ENCODE data around the gene CCRL2.

Gene CCRL2

GRCh38 chr3:46447228-46447985, 40.3 kb downstream of the CCRL2 start:
- Mint-ChIP-seq H3K27ac (no peak overlapping the region), H3K9me3 (ENCODE audit: low read depth) (no peaks in the 10 kb centered on the region), H3K27me3 (peaks cover 2% of the 10 kb centered on the region), H3K4me3 (no peak overlapping the region), H3K4me1 (ENCODE audit: low read depth) (no peaks in the 10 kb centered on the region), H3K36me3 (no peaks in the 10 kb centered on the region)

- Mint-ChIP-seq H3K4me1 (ENCODE audit: low read depth) (no peaks in the 10 kb centered on the region), H3K36me3 (no peaks in the 10 kb centered on the region), H3K27ac (no peak overlapping the region), H3K9me3 (ENCODE audit: low read depth) (no peaks in the 10 kb centered on the region), H3K4me3 (no peak overlapping the region), H3K27me3 (peaks cover 2% of the 10 kb centered on the region)
Measured at GRCh38 chr3:46448721-46449120, 41.7 kb downstream of the CCRL2 start.

GRCh38 chr3:46449755-46450552, 42.9 kb downstream of the CCRL2 start:
- no peaks in the 10 kb centered on the region for H3K9me3 Mint-ChIP-seq (ENCODE audit: low read depth)
- H3K27me3 Mint-ChIP-seq: peaks cover 2% of the 10 kb centered on the region
- H3K36me3 Mint-ChIP-seq: no peaks in the 10 kb centered on the region
- no peaks in the 10 kb centered on the region for H3K4me1 Mint-ChIP-seq (ENCODE audit: low read depth)
- H3K4me3 Mint-ChIP-seq: no peak overlapping the region
- H3K27ac Mint-ChIP-seq: no peak overlapping the region

- no peak overlapping the region for H3K27ac Mint-ChIP-seq
Measured at GRCh38 chr3:46453526-46454208, 46.6 kb downstream of the CCRL2 start.

GRCh38 chr3:46454209-46454595, 47.1 kb downstream of the CCRL2 start:
- H3K27me3 Mint-ChIP-seq: no peaks in the 10 kb centered on the region
- H3K36me3 Mint-ChIP-seq: no peaks in the 10 kb centered on the region
- H3K27ac Mint-ChIP-seq: no peak overlapping the region
- no peaks in the 10 kb centered on the region for H3K4me1 Mint-ChIP-seq (ENCODE audit: low read depth)
- H3K9me3 Mint-ChIP-seq (ENCODE audit: low read depth): no peaks in the 10 kb centered on the region
- H3K4me3 Mint-ChIP-seq: no peak overlapping the region

More at GRCh38 chr3:46453526-46454208, 46.6 kb downstream of the CCRL2 start:
- H3K36me3 Mint-ChIP-seq: no peaks in the 10 kb centered on the region
- no peaks in the 10 kb centered on the region for H3K4me1 Mint-ChIP-seq (ENCODE audit: low read depth)
- no peaks in the 10 kb centered on the region for H3K9me3 Mint-ChIP-seq (ENCODE audit: low read depth)
- peaks cover 2% of the 10 kb centered on the region for H3K27me3 Mint-ChIP-seq
- H3K4me3 Mint-ChIP-seq: no peak overlapping the region

GRCh38 chr3:46454606-46455005, 47.5 kb downstream of the CCRL2 start:
- no peak overlapping the region for H3K4me3 Mint-ChIP-seq
- H3K9me3 Mint-ChIP-seq (ENCODE audit: low read depth): no peaks in the 10 kb centered on the region
- H3K27me3 Mint-ChIP-seq: no peaks in the 10 kb centered on the region
- no peaks in the 10 kb centered on the region for H3K36me3 Mint-ChIP-seq
- no peaks in the 10 kb centered on the region for H3K4me1 Mint-ChIP-seq (ENCODE audit: low read depth)
- H3K27ac Mint-ChIP-seq: no peak overlapping the region

GRCh38 chr3:46455231-46456115, 48.4 kb downstream of the CCRL2 start:
- Mint-ChIP-seq H3K27ac (no peak overlapping the region), H3K27me3 (peaks cover 2% of the 10 kb centered on the region), H3K4me1 (ENCODE audit: low read depth) (no peaks in the 10 kb centered on the region), H3K4me3 (no peak overlapping the region), H3K9me3 (ENCODE audit: low read depth) (peaks cover 2% of the 10 kb centered on the region), H3K36me3 (no peaks in the 10 kb centered on the region)

- Mint-ChIP-seq H3K4me3 (no peak overlapping the region), H3K9me3 (ENCODE audit: low read depth) (peaks cover 5% of the 10 kb centered on the region), H3K27ac (no peak overlapping the region), H3K27me3 (peaks cover 5% of the 10 kb centered on the region), H3K4me1 (ENCODE audit: low read depth) (no peaks in the 10 kb centered on the region), H3K36me3 (no peaks in the 10 kb centered on the region)
Measured at GRCh38 chr3:46456118-46456517, 49.1 kb downstream of the CCRL2 start.
